ENCODE results near the gene SRGAP2. TPM values are rescaled to one million over a fixed set of nuclear protein-coding genes. Genes with fewer than 3 reads are reported as not detected.
"Not testable (repeated sequence)": the region's sequence is repeated elsewhere in the genome, so short reads cannot be mapped to it uniquely, and the experiment has no call there.

The SRGAP2 gene
- total RNA-seq, 1 experiment from 2014 or later: 69.6 TPM

DNA sequence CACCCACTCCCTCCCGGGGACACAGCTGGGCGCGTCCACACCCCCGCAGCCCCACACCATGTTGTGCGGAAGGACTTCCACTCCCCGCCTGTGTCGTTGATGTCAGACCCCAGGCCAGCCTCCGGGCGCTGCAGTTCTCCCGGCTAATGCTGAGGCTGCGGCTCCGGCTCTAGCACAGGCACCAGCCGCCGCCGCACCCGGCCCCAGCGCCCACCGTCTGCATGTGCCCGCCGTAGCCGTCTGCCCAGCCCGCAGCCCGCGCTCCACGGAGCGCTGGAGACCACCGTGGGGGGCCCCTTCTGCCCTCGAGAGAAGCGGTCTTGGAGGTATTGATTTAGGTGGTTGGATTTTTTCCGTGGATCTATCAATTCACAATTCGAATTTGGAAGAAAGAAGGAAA lies 2.2 kb downstream of the SRGAP2 start:
- not testable (repeated sequence) for DNase-seq (ENCODE audit: low read depth)

DNA sequence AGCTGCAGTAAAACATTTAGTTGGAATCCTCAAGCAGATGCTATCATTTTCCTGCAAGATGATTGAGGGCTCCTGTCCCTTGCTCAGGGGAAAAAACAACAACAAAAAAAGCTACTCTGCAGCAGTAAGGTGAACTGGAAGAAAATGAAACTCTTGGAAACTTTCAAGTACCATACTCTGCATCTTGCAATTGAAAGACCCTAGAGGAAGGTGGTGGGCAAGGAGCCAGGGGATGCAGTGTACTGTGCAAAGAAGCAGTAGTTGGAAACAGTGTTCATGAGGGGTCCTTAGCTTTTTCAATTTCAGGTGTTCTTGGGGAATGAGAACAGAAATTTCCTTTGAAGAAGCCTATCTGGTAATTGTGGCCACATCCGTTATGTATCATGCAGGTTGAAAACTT lies 7.5 kb downstream of the SRGAP2 start:
- DNase-seq (ENCODE audit: low read depth): not testable (repeated sequence)

DNA sequence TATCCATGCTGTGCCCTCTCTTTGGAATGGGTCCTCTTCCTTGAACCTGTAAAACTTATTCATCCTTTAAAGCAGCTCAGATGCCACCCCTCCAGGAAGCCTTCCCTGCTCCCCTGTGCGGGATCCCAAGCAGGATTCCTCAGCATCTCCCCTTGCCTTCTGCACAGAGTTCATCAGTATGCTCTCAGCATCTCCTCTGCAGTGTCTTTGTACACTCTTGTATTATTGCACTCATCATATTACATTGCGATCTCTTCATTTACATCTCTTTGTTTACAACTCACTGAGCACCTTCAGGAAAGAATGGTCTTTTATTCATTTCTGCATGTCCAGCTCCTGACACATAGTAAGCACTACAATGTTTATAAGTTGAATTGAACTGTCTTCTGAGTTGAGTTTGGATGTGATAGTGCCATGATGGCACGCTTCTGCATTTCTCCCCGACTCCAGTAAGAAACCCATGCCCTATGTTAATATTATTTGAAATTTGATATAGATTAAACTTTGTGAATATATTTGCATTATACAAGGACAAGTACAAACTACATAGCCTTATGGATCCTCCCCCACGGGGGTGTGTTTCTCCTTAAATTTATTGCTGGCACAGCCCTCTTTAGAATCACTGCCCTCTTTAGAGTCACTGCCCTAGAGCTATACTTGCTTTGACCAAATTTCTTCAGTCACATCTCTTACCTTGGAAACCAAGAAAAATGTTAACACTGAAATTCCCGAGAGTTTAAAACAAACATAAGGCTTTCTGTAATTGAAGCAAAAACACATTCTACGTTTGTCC lies 12.5 kb downstream of the SRGAP2 start:
- not testable (repeated sequence) for DNase-seq (ENCODE audit: low read depth)

DNA sequence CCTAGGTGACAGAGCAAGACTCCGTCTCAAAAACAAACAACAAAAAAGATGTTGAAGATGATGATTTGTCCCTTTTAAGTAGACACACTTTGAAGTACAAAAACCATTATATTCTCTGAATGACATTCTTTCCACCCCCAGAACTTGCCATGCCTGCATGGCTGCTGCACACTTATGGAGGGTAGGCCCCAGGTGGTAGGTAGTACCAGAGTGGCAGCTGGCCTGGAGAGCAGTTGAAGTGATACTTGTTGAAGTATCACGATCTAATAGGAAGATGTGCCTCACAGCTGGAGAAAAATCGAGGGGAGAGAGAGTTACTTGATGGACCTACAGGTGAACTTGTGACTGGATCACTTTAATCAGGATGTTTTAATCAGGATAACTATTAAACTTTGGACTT lies 14.9 kb downstream of the SRGAP2 start:
- not testable (repeated sequence) for DNase-seq (ENCODE audit: low read depth)

DNA sequence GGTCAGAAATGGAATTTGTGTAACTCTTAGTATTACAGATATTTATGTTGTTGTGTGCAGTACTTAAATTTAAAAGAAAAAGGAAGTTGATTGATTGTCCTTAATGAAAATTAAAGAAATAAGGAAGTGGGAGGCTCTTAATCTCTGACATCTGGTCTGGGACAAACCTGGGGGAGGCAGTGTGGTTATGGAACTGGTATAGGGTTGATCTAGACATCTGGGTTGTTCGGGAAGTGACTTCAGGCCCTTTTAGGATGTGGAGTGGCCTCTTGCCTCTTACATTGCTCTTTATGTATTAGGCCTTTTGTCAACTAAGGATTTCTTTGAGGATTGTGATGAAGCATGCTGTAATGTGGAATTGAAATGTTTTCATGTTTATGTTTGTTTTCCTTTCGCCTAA lies 15.4 kb downstream of the SRGAP2 start:
- DNase-seq (ENCODE audit: low read depth): not testable (repeated sequence)

DNA sequence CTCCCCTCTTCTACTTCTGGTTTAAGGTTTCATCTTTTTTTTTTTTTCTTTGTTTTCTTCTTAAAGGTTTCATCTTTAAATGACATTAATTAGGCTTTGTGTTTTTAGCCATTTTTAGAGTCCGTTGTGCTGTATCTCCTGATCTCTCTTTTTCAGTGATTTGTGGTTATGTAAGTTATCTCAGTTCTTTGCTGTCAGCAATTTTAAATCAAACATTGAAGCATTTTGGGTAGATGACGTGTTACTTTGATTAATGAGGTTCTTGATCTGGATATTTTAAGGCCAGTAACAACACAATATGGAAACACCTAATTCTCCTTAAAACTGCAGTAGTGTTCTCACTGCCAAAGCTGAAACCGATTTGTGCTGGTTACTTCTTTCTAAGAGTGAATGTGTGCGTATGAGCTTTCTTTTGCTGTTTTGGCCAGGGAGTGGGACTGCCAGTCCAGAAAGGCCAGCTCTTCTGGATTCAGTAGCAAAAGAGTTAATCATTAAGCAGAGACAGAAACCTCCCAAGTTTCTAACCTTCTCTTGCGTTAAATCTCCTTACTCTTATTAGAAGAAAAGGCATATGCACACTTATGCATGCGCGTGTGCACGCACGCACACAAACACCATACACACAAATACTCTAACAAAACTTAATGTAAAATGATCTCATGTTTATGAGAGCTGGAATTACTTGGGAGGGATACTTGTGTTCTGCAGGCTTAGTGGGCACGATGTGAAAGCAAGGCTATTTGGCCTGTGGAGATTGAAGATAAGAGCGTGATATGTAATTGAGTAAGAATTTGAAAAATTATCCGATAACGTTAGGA lies 16.4 kb downstream of the SRGAP2 start:
- not testable (repeated sequence) for DNase-seq (ENCODE audit: low read depth)

DNA sequence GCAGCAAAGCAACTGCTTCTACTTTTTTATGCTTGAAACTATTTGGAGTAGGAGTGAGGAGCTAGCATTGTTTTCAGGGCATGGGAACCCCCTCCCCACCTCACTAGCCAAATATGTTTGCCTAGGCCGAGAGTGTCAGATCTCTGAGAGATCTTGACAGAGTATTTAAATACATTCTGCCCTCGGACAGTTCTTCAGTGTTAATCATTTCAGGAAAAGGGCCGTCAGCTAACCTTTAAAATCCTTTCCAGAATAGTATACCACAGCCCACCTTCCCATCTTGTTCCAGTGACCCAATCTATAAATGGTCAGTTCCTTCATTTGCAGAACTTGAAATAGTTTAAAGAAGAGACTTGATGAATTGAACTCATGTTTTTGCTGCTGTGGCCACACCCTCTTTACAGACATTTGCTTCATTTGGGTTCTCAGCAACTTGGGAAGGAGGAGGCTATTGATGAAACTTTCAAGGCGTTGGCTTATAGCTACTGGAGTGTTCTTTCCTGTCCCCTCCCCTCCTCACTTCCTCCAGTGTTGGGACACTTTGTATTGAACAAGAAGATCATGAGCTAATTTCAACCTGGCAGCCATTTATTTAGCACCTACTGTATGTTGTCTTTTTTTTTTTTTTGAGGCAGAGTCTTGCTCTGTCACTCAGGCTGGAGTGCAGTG lies 17.1 kb downstream of the SRGAP2 start:
- DNase-seq (ENCODE audit: low read depth): not testable (repeated sequence)

DNA sequence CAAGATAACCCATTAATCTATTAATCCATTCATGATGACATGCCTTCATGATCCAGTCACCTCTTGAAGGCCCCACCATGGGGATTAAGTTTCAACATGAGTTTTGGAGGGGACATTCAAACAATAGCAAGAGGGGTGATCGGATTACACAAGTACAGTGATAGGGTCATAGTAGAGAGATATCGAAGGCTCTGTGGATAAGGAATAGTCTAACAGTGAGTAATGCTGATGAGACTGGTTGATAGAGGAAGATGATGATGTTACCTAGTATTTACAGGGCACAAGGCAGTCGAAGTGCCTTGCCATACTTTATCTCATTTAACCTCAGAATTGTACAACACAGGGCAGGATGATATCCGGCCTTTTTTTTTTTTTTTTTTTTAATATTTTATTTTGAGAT lies 18.2 kb downstream of the SRGAP2 start:
- not testable (repeated sequence) for DNase-seq (ENCODE audit: low read depth)

DNA sequence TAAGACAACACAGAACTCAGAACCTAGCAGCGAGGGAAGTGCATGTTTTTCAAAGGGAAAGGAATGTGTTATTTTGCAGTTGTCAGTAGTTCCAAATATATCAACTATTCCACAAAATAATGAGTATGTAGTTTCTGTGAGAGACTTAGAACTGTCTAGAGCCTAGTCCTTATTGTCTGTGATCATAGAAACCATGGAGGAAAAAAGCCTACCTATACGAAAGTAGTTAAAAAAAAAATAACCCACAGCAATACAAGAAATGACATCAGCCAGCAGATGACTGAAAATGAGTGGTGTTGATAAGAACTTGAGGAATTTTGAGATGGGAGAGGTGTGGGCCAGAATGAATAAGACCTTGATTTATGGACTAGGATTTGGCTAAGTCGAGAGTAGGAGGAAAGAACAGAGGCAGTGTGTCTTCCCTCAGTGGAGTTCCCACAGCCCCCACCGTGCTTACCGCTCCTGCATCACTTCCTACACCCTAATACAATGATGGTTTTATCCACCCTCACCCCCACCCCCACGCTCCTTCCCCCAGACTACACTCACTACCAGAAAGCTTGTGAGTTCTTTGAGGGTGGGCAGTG lies 20.9 kb downstream of the SRGAP2 start:
- DNase-seq (ENCODE audit: low read depth): not testable (repeated sequence)

DNA sequence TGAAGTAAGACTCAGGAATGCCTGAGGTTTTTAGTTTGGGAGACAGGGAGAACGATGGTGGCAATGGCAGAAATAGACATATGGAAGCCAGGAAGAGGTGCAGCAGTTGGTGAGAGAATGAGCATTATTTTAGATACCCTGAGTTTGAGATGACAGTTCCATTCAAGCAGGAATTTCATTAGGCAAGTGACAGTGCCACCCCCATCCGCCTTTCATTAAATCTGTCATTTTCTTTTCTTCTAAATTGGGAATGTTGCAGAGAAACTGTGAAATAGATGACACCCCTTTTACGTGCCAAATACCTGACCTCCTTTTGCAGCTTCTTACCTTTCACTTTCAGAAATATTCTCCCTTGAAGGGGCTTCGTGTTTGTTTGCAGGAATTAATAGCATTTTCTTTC lies 22.0 kb downstream of the SRGAP2 start:
- DNase-seq (ENCODE audit: low read depth): not testable (repeated sequence)

DNA sequence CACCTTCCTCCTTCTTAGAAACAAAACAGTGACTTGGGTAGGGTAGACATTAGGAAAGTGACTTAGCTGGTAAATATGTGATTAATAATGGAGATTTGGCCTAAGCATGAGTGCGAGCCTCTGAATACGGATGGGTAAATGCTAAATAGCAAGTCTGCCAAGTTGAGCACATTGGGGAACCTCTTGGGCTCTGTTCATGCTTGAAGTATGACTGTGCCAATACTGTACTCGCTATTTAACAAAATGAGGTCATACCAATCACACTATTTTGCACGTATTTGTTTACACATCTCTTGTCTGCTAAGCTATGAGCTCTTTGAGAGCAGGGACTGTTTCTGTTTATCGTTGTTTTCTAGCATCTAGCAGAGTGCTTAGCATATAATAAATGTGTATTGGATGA lies 23.5 kb downstream of the SRGAP2 start:
- not testable (repeated sequence) for DNase-seq (ENCODE audit: low read depth)

DNA sequence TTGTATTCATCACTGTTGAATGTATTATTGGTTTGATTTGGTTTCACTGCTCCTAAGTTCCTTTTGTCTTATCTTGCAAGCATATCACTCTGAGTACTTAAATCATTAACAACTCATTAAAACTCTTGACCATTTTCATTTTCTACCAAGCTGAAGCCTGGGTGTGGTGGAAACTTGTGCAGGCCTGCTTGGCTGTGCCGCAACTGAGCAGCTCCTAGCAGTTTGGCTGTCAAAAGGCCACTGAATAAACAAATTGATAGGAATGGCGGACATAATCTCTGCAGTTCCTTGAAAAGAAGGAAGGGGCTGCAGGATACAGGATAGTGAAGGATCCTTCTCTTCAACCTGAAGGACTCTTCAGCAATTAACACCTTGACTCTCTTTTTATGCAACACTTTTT lies 25.9 kb downstream of the SRGAP2 start:
- not testable (repeated sequence) for DNase-seq (ENCODE audit: low read depth)

DNA sequence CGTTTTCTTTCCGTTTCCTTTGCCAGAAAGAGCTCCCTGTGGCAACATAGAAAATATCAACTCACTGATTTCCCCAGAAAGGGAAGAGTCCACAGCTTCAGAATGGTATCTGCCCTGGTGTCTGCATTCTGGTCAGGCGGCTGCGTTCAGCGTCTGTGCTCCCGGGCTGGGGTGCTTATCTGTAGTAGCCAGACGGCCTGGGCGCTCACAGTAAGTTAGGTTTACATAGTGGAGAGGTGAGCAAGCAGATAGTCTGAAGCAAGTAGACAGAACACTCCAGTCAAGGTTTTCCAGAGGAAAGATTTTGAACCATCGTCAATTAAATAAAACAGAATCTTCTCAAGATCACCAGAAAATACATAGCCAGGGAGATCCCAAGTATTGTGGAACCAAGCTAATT lies 28.6 kb downstream of the SRGAP2 start:
- DNase-seq (ENCODE audit: low read depth): not testable (repeated sequence)

DNA sequence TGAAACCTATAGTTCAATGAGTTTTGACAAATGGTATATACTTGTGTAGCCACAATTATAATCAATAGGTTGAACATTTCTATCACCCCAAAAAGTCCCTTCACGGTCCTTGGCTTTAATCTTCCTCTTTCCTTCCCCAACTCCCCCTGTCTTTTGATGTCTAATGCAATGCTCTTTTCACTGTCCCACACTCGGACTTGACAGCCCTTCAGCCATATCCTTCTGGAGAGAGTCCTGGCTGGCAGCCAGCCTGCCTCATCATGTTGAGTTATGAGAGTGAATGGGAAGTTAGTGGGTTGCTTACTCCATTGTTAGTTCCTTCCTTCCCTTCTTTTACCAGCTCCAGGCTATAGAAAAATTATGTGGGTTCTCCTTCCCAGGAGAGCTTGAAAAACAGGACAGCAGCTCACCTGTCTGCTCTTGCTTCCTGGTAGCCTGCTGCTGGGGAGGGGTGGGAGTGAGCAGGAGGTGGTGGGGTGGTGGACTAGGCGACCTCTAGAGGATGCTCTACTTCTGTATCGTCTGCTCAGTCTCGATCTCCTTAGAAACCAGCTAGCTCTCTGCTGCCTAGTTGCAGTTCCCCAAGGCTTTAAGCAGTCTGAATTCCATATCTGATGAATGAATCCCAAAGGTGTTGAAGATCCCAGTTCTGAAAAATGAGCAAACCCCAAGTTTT lies 29.8 kb downstream of the SRGAP2 start:
- DNase-seq (ENCODE audit: low read depth): not testable (repeated sequence)

DNA sequence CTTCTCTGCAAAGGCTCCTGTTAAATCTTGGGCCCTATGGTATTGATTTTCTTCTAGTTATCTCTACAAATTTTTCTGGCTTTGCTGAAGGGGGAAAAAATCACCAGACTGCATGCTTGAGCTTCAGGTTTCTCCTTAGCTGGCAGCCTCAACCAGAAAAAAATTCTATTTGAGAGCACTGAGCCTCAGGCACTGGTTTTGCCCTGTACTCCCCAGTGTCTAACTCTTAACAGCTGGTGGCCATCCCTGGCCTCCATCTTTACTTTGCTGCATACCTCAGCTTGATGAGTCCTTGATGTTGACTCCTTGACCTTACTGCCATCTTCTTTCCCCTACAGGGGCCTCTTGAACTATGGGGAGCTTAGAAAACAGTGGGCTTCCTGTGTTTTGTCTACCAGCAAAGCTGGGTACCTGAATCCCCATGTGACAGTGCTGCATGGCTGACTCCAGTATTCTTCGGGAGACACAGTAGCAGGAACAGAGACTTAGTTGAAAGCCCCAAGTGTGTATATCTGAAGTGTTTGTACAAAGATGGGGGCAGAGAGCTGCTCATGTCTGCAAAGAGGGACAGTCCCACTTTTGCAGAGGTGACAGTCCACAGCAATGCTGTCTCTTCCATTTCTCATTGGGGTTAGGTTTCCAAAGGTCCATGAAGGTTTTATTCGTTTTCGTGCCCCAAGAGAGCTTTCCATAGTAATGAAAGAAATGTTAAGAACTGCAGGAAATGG lies 31.0 kb downstream of the SRGAP2 start:
- not testable (repeated sequence) for DNase-seq (ENCODE audit: low read depth)

DNA sequence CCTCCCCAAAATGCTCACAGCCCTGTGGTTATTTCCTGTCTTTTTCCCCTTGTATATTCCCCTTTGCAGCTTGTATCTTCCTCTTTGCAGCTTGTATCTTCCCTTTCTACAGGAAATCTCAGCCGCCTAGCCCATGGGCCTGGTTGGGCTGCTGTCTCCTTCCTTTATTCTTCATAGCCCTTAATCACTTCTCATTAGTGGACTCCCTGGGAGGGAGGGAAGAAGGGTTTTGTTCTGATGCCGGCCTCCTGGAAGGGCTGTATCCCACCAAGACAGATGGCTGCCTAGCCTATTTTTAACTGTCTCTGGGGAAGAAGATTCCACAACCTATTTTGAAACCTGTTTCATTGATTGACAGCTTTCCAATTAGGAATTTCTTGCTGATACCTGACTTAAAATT lies 31.8 kb downstream of the SRGAP2 start:
- not testable (repeated sequence) for DNase-seq (ENCODE audit: low read depth)

DNA sequence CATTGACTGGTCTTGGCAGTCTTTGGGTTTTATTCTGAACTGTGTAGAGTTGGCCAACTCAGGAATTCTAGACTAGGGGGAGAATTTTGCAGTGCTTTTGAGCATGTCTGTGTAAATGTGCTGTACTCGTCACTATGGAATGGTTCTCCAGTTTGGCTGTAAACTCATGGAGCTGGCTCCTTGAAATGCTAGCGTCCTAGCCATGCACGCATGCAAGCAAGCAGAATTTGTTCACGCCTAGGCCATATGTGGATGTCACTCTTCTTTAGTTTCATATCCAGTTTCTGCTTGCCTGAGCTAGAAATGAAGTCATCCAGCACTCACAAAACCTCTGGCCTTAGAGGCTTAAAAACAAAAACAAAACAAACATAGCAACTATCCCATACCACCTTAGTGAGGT lies 36.9 kb downstream of the SRGAP2 start:
- DNase-seq (ENCODE audit: low read depth): not testable (repeated sequence)

DNA sequence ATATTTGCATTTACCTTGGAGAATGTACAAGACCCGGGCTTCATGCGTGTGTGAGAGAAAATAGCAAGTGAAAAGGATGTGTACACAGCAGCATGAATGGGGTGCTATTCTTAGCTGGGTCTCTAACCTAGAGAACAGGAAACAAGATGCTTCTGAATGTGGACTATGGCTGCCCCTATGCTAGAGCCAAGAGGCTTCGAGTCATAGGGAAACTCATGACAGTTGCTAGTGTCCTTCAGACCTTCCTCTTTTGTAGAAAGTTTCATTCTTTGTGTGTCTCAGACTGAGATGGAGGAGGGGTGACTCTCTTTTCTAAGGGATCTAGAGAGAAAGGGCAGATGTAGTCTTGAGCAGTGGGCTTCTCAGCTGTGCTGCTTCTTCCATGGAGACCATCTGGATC lies 40.0 kb downstream of the SRGAP2 start:
- not testable (repeated sequence) for DNase-seq (ENCODE audit: low read depth)

DNA sequence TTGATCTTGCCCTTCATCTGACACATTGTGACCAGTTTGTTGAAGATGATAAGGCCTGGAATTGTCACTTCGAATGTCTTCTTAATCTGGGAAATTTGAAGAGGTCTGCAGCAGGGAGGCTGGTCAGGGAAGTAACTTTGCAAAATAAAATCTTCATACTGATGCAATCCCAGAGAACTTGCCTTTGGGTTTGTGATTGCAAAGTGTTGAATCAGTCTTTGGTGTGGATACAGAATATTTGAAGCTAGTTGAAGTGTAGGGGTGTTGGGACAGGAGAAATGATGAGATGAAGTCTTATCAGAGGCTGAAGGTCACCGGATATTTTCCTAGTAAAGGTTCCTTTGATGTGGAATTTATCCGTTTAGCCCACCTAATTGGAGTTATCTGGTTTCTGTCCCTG lies 42.1 kb downstream of the SRGAP2 start:
- not testable (repeated sequence) for DNase-seq (ENCODE audit: low read depth)

DNA sequence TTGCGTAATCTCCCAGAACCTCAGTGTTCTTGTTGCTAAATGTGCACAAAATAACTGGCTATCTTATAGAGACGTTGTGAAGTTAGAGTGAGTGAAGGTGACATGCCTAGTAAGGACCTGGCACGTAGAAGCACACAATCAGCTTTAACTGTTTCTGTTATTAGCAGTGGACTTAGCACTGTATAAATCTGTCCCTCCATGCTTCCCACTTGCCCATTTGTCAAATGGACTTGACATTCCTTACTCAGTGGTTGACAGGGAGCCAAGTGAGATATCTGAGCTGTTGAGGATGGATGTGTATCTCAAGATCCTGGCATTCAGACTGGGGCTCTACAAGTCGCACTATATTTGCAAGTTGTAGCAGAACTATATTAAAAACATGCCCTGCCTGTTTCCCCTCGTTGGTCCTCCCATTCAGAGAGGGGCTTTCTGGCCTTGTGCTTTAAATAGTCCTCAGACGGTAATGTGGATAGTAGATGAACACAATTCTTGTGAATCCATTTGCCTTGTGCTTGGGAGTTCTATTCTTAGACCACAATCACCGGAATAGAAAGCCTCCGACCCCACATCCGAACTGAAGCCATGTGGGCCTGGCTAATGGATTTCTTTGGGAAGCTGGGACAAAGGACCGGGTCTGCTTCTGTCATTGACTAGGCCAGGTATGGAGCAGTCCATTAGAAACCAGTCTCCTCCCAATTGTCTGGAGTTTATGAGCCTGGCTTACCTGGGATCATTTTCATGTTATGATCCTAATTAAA lies 43.0 kb downstream of the SRGAP2 start:
- not testable (repeated sequence) for DNase-seq (ENCODE audit: low read depth)
